GM19240 (cell line): ENCODE results near the gene DLEC1.

Source experiments
- DNase-seq: peaks from one replicate; pipeline ENCODE4 v3.0.0; 2011; ENCODE audit warnings: low spot score; ENCODE audit not compliant: insufficient read length

DLEC1 gene

DNA sequence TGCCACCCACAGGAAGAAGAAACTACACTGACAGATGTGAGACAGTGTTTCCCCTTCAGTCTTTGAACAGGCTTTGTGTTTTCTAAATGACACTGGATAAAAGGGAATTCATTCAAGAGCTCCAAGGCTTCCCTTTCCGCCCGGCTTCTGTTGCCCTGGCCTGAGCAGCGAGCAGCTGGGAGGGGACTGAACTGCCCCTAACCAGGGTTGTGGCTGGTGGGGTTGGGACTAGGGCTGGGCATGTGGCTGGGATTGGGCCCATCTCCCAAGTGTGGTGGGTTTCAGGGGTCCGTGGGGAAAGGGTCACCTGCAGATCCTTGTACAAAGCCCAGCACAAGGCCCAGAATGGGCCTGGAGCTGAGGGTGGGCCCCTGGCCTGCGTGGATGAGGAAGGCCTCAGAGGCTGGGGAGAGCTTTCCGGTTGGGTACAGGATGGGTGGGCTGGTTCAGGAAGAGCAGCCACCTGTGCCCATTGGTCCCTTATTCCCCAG, 38.0 kb upstream of the DLEC1 start:
- no peak for DNase-seq

DNA sequence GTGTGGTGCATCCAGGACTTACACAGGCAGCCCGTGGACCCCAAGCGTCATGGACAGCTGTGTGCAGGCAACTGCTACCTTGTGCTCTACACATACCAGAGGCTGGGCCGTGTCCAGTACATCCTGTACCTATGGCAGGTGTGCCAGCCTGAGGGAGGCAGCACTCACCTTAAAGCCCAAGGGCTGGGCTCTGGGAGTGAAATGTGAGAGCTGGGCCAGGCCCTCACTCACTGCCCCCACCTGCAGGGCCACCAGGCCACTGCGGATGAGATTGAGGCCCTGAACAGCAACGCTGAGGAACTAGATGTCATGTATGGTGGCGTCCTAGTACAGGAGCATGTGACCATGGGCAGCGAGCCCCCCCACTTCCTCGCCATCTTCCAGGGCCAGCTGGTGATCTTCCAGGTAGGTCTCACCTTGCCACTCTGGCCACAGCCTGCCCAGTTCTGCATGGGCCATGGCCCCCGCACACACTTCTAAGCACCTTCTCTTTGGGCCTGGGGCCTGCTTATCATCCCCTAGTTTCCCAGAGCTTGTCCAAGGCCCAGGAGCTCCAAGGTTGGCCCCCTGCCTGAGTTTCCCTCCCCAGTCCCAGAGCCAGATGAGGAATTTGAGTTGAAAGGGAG, 37.4 kb upstream of the DLEC1 start:
- DNase-seq: no peak

- no peak for DNase-seq
Observed at GRCh38 chr3:38002291-38002876, 36.6 kb upstream of the DLEC1 start.

- no peak for DNase-seq
Observed at GRCh38 chr3:38002940-38003339, 36.1 kb upstream of the DLEC1 start.

- DNase-seq: no peak
Observed at GRCh38 chr3:38003371-38003816, 35.6 kb upstream of the DLEC1 start.

DNA sequence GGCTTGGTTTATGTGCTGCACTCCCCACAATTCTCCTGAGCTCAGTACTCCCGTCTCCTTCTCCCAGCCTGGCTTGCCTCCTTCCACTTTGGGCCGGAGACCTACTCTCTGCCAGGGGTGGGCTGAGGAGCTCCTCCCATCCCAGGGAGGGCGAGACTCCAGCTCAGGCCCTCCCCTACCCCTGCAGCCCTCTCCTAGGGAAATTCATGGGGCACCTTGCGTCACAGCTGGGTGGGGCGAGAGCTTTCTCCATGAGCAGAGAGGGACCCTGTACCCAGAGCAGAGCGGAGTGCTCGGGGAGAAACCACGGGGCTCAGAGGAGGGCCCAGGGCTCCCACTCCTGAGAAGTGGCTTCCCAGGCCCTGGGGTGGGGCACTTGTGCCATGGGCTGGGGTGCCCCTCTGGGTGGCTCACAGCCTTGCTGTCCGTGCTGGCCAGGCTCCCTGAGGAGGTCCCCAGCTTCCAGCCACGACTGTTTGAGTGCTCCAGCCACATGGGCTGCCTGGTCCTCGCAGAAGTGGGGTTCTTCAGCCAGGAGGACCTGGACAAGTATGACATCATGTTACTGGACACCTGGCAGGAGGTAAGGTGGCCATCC, 35.1 kb upstream of the DLEC1 start:
- no peak for DNase-seq

GRCh38 chr3:38004415-38005075, 34.5 kb upstream of the DLEC1 start:
- peak; percentile 49 for DNase-seq

DNA sequence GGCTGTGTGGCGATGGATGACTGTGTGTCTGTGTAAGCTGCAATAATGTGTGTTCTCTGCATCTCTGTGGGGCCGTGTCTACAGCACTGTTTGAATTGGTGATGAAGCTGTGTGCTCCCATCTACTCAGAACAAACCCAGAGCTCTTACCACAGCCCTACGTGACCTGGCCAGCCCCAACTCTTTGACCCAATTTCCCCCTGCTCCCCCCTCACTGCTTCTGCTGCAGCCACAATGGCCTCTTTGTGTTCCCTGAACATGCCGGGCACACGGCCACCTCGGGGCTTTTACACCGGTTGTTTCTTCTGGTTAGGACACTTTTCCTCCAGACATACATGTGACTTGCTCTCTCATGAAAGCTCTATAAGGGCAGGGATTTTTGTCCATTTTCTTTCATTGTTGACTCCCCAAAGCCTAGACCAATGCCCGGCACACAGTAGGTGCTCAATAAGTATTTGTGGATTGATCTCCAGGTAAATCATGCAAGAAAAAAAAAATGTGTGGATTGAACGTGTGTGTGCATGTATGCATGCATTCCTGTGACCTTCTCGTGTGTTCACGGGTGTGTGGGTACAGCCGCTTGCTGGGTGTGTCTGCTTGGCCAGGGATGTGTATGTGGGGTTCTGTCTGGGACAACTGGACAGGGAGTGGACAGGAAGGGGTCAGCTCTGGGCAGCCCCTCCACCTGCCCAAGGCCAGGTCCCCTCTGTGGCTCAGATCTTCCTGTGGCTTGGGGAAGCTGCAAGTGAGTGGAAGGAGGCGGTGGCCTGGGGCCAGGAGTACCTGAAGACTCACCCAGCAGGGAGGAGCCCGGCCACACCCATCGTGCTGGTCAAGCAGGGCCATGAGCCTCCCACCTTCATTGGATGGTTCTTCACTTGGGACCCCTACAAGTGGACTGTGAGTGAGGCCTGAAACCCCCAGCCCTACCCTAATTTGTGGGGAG, 33.7 kb upstream of the DLEC1 start:
- no peak for DNase-seq

DNA sequence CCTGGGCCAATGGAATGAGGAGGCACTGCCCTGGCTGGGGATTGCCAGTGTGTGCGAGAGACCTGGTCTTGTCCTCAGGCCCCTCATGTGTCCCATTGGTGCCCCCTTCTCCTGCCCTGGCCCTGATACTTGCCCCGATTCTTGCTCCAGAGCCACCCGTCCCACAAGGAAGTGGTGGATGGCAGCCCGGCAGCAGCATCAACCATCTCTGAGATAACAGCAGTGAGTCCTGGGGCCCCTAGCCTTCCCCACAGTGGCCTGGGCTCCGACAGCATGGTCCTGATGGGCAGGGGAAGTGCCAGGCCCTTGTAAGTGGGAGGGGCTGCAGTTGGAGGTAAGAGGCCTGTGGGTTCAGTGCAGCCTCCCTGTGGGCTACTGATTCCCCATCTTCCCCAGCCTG, 33.0 kb upstream of the DLEC1 start:
- DNase-seq: no peak

DNA sequence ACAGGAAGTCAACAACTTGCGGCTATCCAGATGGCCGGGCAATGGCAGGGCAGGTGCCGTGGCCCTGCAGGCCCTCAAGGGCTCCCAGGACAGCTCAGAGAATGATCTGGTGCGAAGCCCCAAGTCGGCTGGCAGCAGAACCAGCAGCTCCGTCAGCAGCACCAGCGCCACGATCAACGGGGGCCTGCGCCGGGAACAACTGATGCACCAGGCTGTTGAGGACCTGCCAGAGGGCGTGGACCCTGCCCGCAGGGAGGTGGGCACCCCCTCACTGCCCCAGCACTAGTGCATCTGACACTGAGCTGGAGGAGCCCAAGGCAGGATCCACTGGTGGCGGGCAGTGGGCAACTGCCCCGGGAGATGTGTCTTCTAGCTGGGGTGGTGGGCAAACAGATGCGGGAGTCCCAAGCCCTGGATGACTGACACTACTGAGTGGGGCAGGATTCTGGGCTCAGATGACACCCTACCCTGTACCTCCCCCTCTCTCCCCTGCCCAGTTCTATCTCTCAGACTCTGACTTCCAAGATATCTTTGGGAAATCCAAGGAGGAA, 32.5 kb upstream of the DLEC1 start:
- DNase-seq: no peak

DNA sequence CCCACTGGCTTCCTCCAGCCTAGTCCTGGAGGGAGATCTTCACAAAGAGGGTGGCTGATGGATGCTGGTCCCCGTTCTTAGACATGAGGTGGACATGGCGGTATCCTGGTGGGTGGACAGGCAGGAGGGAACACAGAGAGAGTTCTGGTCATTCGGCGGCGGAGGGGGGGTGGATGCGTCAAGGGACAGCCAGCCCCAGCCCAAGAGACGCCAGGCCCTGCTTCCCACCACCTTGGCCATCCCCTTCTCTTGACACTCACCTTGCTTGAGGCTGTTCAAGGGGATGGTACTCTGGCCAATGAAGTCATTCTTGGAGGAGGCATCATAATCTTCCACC, 31.3 kb upstream of the DLEC1 start:
- no peak for DNase-seq

DNA sequence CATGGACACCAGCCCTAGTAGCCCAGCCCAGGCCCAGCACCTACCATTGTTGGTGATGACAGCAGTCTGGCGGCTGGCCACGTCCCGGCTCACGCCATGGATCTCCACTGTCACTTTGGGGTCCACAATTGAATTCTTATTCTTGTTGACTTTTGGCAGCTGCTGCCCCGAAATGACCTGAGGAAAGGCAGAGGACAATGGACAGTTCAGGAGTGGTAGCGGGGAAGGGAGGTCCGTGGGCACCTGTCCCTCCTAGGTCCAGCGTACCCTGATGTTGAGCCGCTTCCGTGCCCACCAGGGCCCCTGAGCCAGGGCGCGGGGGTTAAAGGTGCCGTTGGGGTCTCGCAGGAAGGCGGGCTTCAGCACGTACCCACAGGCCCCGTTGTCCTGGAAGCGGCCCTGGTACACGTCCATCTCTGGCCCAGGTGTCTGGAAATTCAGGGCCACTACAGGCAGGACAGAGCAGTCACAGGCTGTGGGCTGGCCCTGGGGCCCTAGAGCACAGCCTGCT, 30.8 kb upstream of the DLEC1 start:
- DNase-seq: no peak

- no peak for DNase-seq
Observed at GRCh38 chr3:38008971-38009580, 29.9 kb upstream of the DLEC1 start.

DNA sequence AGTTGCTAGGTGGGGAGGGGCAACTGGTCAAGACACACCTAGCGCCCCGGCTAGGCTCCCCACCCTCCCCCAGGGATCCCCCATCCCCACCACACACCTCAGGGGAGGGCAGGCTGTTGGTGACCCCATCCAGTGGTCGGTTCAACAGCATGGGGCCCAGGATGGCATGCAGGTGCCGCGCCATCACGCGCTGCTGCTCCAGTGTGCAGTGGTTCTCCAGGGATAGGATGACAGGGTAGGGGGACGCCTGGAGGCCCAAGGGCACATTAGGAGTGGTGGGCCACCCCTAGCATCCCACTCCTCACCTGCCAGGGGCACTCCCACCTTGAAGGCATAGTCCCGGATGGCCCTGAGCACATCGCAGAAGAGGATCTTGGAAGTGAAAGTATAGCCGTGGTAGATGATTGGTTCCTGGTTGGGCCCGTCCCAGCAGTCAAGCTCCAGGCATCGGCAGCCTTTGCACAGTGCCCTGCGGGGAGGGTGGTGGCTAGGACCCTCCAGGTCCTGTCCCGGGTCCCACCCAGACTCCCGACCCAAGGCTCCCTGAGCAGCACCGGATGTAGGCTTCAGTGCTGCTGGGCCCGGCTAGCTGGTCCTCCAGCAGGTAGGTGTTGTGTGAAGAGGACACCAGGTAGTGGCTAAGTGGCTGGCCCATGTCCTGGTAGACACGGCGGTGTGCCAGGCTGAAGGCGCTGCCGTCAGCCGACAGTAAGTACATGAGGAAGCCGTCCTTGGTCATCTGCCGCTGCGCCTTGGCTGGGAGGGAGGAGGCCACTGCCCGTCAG, 29.0 kb upstream of the DLEC1 start:
- DNase-seq: no peak

GRCh38 chr3:38011111-38011510, 27.9 kb upstream of the DLEC1 start:
- no peak for DNase-seq

DNA sequence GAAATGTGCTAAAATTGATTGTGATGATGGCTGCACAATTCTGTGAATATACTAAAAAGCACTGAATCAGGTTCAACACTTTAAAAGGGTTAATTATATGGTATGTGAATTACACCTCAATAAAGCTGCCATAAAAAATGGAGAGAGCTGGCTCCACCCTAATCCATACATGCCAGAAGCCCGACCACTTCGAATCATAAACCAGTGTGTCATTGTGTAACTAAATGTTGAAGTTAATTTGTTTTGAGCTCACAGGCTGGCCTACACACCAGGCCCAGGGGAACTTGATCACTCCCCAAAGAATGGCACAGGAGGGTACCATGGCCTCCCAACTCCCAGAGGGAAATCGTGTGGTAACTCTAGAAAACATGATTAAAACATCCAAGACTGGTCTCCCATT, 23.5 kb upstream of the DLEC1 start:
- no peak for DNase-seq

DNA sequence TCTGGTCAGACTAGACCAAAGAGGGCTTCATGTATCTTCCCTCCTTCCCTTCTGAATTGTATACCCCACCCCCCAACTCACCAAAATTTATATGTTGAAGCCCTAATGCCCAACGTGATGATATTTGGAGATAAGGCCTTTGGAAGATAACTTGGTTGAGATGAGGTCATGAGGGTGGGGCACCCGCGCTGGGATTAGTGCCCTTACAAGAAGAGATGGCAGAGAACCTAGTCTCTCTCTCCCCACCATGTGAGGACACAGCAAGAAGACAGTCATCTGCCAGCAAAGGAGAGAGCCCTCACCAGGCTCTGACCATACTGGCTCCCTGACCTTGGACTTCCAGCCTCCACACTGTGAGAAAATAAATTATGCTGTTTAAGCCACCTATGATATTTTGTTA, 23.0 kb upstream of the DLEC1 start:
- DNase-seq: no peak

- DNase-seq: no peak
Observed at GRCh38 chr3:38016410-38016809, 22.6 kb upstream of the DLEC1 start.

DNA sequence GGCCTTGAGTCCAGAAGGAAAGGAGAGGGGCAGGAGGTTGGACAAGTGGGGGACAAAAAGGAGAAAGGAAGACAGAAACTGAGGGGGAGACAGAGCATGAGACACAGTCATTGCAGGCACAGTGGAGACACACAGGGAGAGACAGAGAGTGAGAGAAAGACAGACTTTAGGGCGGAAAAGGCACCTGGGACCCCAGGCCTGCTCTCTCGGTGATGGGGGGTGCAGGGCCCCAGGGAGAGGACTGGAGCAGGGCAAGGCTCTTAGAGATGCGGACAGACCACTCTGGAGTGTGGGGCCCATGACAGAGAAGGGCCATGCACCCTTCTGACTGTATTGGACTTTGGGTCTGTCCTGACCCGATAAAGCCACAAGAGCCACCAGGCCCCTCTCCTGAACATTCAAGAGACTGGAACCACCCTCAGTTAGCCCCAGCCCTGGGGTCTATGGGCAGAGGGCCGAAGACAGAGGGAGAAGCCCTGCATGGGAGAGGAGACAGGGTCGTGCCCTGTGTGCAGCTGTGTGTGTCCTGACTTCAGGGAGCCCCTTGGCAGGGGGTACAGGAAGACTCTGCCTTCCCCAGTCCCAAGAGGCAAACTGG, 22.1 kb upstream of the DLEC1 start:
- no peak for DNase-seq
